ENCODE data around the gene EFNA3. TPM values are rescaled to one million over a fixed set of nuclear protein-coding genes. Genes with fewer than 3 reads are reported as not detected.

The EFNA3 gene
- total and polyA plus RNA-seq, 9 of the 15 experiments (the other 6 are each of a cell fraction or from before 2014, with no cell fraction given): 0.59 to 7.9 (median 4.7) TPM

GRCh38 chr1:155048449-155049334, 29.9 kb upstream of the EFNA3 start:
- Histone ChIP-seq H4K20me1 (replicated peaks; ENCODE audit: control insufficient read depth, insufficient read depth, low read length) (peaks cover 6% of the 10 kb centered on the region; the same call in 1 of the 2 replicates), H2AFZ (ENCODE audit: low read depth, low read length) (peak overlapping the region; percentile 62), H3K9me3 (replicated peaks; ENCODE audit: control insufficient read depth, insufficient read depth, low read depth, low read length) (no peaks in the 10 kb centered on the region), H3K79me2 (ENCODE audit: control insufficient read depth, insufficient read depth, low read length) (peaks cover 19% of the 10 kb centered on the region), H3K4me1 (replicated peaks in 1 of 2; ENCODE audit: control insufficient read depth in 2 of 2, insufficient read depth in 2 of 2, low read length in 2 of 2) (peaks cover 34 to 58% of the 10 kb centered on the region in 2 experiments), H3K27ac (ENCODE audit: extremely low read depth, low read depth, low read length) (0 out of 3 replicates have a peak overlapping the region, but pooled peaks have one; percentile 43), H3K36me3 (ENCODE audit: control insufficient read depth, insufficient read depth, low read length) (peaks cover 5% of the 10 kb centered on the region; the same call in 1 of the 3 replicates), H3K4me3 (no peak overlapping the region), H3K9ac (ENCODE audit: insufficient read depth in 1 of 2, low read depth in 2 of 2, low read length in 2 of 2) (peak overlapping the region in 1 of 2 experiments; percentile 84; a peak in 1 of 4 replicates), H3K9me1 (ENCODE audit: control insufficient read depth, insufficient read depth, low read length) (peaks cover 4% of the 10 kb centered on the region), H3K4me2 (ENCODE audit: insufficient read depth, low read length) (no peak overlapping the region), H3K27me3 (ENCODE audit: control insufficient read depth in 2 of 2, insufficient read depth in 2 of 2, low read length in 2 of 2) (no peaks in the 10 kb centered on the region)
- WGBS (ENCODE audit: insufficient coverage, low coverage, missing lambda C conversion rate): 55% methylated on average over 8 of the region's 8 CpGs
- BruUV-seq (replicated peaks): no TSS peak
- no peak for ATAC-seq
- no peak for DNase-seq (ENCODE audit: extremely low read depth in 1 of 4, low spot score in 3 of 4)
- intact Hi-C loops (cut with micrococcal nuclease): loop anchor here (5.0 kb wide), 2 partner anchors 34 to 46 kb away; partner anchors contain the start of gene ZBTB7B
- POLR2A ChIA-PET: interaction anchor here (0.5 to 1.2 kb wide), 4 partner anchors 57 to 1746 kb away, joined by 3 to 4 read pairs (median 4); partner anchors contain the start of gene SHC1
- CTCF ChIA-PET (ENCODE audit: low intra/inter-chr PET ratio): no interaction called here
- in situ Hi-C loops (cut with MboI): no loop called here
- no peak for FAIRE-seq
- TF ChIP-seq ZNF24 (IDR thresholded peaks at IDR 0.05) (no peak), CEBPB (tag; IDR thresholded peaks at IDR 0.05) (0 out of 2 replicates have a peak, but pooled peaks have one; percentile 14), CEBPG (CRISPR knock-in tag; IDR thresholded peaks at IDR 0.05) (peak; percentile 66), CEBPG (tag; conservative IDR thresholded peaks at IDR 0.05 in 1 of 2, IDR thresholded peaks at IDR 0.05 in 1 of 2) (peak in 1 of 2 experiments; percentile 65; a peak in 2 of 4 replicates), MGA (IDR thresholded peaks at IDR 0.05) (peak; percentile 37; the same call in 1 of the 2 replicates), VEZF1 (CRISPR knock-in tag; IDR thresholded peaks at IDR 0.05) (no peak), ZNF589 (CRISPR knock-in tag; IDR thresholded peaks at IDR 0.05; ENCODE audit: low read depth) (0 out of 2 replicates have a peak, but pooled peaks have one; percentile 35)
